Tibial artery (tissue), 4 donors: ENCODE data around the gene MAB21L3.

Source experiments
- DNase-seq, 2 donors: peaks; one replicate each; pipeline ENCODE4 v3.0.0-alpha.2; 2019
- H3K27ac ChIP-seq, 2 donors: fragments of 200-600 bp; sonication (generic) in 1 of 2; 1 replicate in 1 of 2; 2 replicates in 1 of 2; pipeline ENCODE4 v1.5.1; 2018 to 2019; ENCODE audit warnings: mild to moderate bottlenecking in 1 of 2
- H3K27me3 ChIP-seq, 2 donors: fragments of 200-600 bp; sonication (generic) in 1 of 2; one replicate each; pipeline versions ENCODE4 v1.5.1 to v1.6.0; 2016 to 2019
- H3K36me3 ChIP-seq, 3 donors: fragments of 200-600 bp; sonication (generic) in 2 of 3; one replicate each; pipeline ENCODE4 v1.5.1; 2016 to 2019; ENCODE audit warnings: mild to moderate bottlenecking in 2 of 3
- H3K4me1 ChIP-seq, 4 donors: fragments of 200-600 bp; sonication (generic) in 2 of 4; 1 replicate in 3 of 4; 2 replicates in 1 of 4; pipeline ENCODE4 v1.5.1; 2016 to 2019
- H3K4me3 ChIP-seq, 2 donors: fragments of 200-600 bp; sonication (generic) in 1 of 2; 1 replicate in 1 of 2; 2 replicates in 1 of 2; pipeline ENCODE4 v1.5.1; 2018 to 2019; ENCODE audit warnings: mild to moderate bottlenecking in 2 of 2
- H3K9me3 ChIP-seq, 3 donors: fragments of 200-600 bp; sonication (generic) in 1 of 3; one replicate each; pipeline ENCODE4 v1.5.1; 2016 to 2019
- intact Hi-C: fragments of 100-400 bp; cut with DNase I; formaldehyde crosslinking; loops from one replicate; pipeline ENCODE4 v1.15.0; 2023; ENCODE audit warnings: low total_unique reads
- TF ChIP-seq, protein P1 (sequence below), 2 experiments: fragments of 200-600 bp in 1 of 2; fragments of 450-650 bp in 1 of 2; IDR thresholded peaks; one replicate each; pipeline ENCODE4 v1.5.1; 2017 to 2019; ENCODE audit warnings: antibody characterized with exemption in 2 of 2, mild to moderate bottlenecking in 1 of 2, moderate library complexity in 1 of 2

MAB21L3 gene

DNA sequence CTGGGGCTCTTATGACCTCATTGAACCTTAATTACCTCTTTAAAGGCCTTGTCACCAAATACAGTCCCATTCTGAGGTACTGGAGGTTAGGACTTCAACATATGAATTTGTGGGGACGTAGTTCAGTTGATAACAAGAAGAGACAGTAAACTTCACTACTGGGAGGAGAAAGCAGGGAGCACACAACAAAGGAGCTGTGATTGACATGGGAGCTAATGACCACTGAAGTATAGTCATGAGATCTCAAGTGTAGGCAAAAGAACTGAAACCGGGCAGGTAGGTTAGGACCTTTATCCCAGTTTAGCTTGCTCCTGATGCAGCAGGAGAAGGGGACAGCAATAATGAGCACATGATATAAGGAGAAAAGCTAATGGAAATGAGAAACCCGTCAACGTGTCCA is 11.8 kb upstream of the MAB21L3 start:
- intact Hi-C loops, result no loop called here

GRCh38 chr1:116099919-116100318 is 11.3 kb upstream of the MAB21L3 start:
- intact Hi-C loops, result no loop called here
- no peak for DNase-seq
- no peak overlapping the region for H3K4me3 ChIP-seq
- no peaks in the 10 kb centered on the region for H3K4me1 ChIP-seq
- H3K27me3 ChIP-seq, result no peaks in the 10 kb centered on the region
- TF ChIP-seq, protein P1, sequence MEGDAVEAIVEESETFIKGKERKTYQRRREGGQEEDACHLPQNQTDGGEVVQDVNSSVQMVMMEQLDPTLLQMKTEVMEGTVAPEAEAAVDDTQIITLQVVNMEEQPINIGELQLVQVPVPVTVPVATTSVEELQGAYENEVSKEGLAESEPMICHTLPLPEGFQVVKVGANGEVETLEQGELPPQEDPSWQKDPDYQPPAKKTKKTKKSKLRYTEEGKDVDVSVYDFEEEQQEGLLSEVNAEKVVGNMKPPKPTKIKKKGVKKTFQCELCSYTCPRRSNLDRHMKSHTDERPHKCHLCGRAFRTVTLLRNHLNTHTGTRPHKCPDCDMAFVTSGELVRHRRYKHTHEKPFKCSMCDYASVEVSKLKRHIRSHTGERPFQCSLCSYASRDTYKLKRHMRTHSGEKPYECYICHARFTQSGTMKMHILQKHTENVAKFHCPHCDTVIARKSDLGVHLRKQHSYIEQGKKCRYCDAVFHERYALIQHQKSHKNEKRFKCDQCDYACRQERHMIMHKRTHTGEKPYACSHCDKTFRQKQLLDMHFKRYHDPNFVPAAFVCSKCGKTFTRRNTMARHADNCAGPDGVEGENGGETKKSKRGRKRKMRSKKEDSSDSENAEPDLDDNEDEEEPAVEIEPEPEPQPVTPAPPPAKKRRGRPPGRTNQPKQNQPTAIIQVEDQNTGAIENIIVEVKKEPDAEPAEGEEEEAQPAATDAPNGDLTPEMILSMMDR (IDR thresholded peaks at IDR 0.05), result no peak
- peaks cover 5 to 6% (median 5%) of the 10 kb centered on the region in 3 donors for H3K9me3 ChIP-seq
- no peak overlapping the region for H3K27ac ChIP-seq
- peaks cover 0 to 10% (median 4%) of the 10 kb centered on the region in 3 donors for H3K36me3 ChIP-seq

More for the DNA sequence above, 11.8 kb upstream of the MAB21L3 start:
- Histone ChIP-seq H3K36me3 (peaks cover 0 to 10% (median 4%) of the 10 kb centered on the region in 3 donors), H3K4me3 (no peak overlapping the region), H3K27me3 (no peaks in the 10 kb centered on the region), H3K4me1 (no peaks in the 10 kb centered on the region), H3K27ac (no peak overlapping the region), H3K9me3 (peaks cover 5 to 11% (median 5%) of the 10 kb centered on the region in 3 donors)
- TF ChIP-seq, protein P1 (IDR thresholded peaks at IDR 0.05), result no peak
- no peak for DNase-seq

- no peak overlapping the region for H3K4me3 ChIP-seq
- no peaks in the 10 kb centered on the region for H3K27me3 ChIP-seq
- no peak overlapping the region for H3K27ac ChIP-seq
- no peaks in the 10 kb centered on the region for H3K9me3 ChIP-seq
- intact Hi-C loops, result no loop called here
- no peaks in the 10 kb centered on the region for H3K36me3 ChIP-seq
- H3K4me1 ChIP-seq, result no peaks in the 10 kb centered on the region
- TF ChIP-seq, protein P1 (IDR thresholded peaks at IDR 0.05), result no peak
- DNase-seq, result no peak
These were observed 6.5 kb upstream of the MAB21L3 start for GRCh38 chr1:116104667-116105066.

DNA sequence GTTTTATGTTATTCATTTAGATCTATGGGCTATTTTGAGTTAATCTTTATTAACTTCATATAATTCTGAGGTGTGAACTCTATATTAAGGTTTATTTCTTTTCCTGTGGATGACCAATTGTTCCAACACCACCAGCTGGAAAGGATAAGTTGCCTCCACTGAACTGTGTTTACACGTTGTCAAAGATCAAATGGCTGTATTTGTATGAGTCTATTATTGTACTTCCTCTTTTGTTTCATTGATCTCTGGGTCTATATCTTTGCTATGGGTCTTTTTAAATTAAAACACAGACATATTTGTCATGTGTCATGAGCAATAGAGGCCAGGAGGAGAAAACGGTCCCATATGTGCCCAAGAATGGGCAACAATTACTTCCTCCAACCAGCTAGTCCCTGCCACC is 5.2 kb upstream of the MAB21L3 start:
- Histone ChIP-seq H3K4me1 (no peaks in the 10 kb centered on the region), H3K27ac (no peak overlapping the region), H3K27me3 (no peaks in the 10 kb centered on the region), H3K4me3 (no peak overlapping the region), H3K36me3 (no peaks in the 10 kb centered on the region), H3K9me3 (no peaks in the 10 kb centered on the region)
- TF ChIP-seq, protein P1 (IDR thresholded peaks at IDR 0.05), result no peak
- no peak for DNase-seq
- intact Hi-C loops, result no loop called here

- H3K9me3 ChIP-seq, result no peaks in the 10 kb centered on the region
- H3K27me3 ChIP-seq, result no peaks in the 10 kb centered on the region
- H3K36me3 ChIP-seq, result no peaks in the 10 kb centered on the region
- H3K27ac ChIP-seq, result no peak overlapping the region
- H3K4me1 ChIP-seq, result no peaks in the 10 kb centered on the region
- DNase-seq, result no peak
- no peak overlapping the region for H3K4me3 ChIP-seq
- intact Hi-C loops, result no loop called here
- TF ChIP-seq, protein P1 (IDR thresholded peaks at IDR 0.05), result no peak
These were observed 4.6 kb upstream of the MAB21L3 start for GRCh38 chr1:116106646-116107045.

DNA sequence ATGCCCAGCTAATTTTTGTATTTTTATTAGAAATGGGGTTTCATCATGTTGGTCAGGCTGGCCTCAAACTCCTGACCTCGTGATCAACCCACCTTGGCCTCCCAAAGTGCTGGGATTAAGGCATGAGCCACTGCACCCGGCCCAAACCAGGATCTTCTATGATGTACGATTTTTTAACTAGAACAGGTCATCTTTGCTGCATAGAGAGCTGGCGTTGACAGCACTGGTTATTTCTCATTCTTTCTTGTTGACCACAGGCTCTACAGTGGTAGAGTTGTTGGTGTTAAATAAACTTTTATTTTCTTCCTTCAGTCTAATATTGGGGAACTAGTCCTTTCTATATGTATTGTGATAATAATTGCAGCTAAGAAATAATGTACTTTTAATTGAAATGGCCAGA is 3.8 kb upstream of the MAB21L3 start:
- no peaks in the 10 kb centered on the region for H3K4me1 ChIP-seq
- TF ChIP-seq, protein P1 (IDR thresholded peaks at IDR 0.05), result no peak
- intact Hi-C loops, result no loop called here
- H3K27ac ChIP-seq, result no peak overlapping the region
- no peaks in the 10 kb centered on the region for H3K27me3 ChIP-seq
- DNase-seq, result no peak
- H3K4me3 ChIP-seq, result no peak overlapping the region
- no peaks in the 10 kb centered on the region for H3K9me3 ChIP-seq
- no peaks in the 10 kb centered on the region for H3K36me3 ChIP-seq
